Tibial artery (tissue), 4 donors: ENCODE results near the gene ANKRD16.
"Not testable (repeated sequence)": the region's sequence is repeated elsewhere in the genome, so short reads cannot be mapped to it uniquely, and the experiment has no call there.

Experiments
- DNase-seq, 2 donors: peaks; one replicate each; pipeline ENCODE4 v3.0.0-alpha.2; 2019
- H3K27ac ChIP-seq, 2 donors: fragments of 200-600 bp; sonication (generic) in 1 of 2; 1 replicate in 1 of 2; 2 replicates in 1 of 2; pipeline ENCODE4 v1.5.1; 2018 to 2019; ENCODE audit warnings: mild to moderate bottlenecking in 1 of 2
- H3K27me3 ChIP-seq, 2 donors: fragments of 200-600 bp; sonication (generic) in 1 of 2; one replicate each; pipeline versions ENCODE4 v1.5.1 to v1.6.0; 2016 to 2019
- H3K36me3 ChIP-seq, 3 donors: fragments of 200-600 bp; sonication (generic) in 2 of 3; one replicate each; pipeline ENCODE4 v1.5.1; 2016 to 2019; ENCODE audit warnings: mild to moderate bottlenecking in 2 of 3
- H3K4me1 ChIP-seq, 4 donors: fragments of 200-600 bp; sonication (generic) in 2 of 4; 1 replicate in 3 of 4; 2 replicates in 1 of 4; pipeline ENCODE4 v1.5.1; 2016 to 2019
- H3K4me3 ChIP-seq, 2 donors: fragments of 200-600 bp; sonication (generic) in 1 of 2; 1 replicate in 1 of 2; 2 replicates in 1 of 2; pipeline ENCODE4 v1.5.1; 2018 to 2019; ENCODE audit warnings: mild to moderate bottlenecking in 2 of 2
- H3K9me3 ChIP-seq, 3 donors: fragments of 200-600 bp; sonication (generic) in 1 of 3; one replicate each; pipeline ENCODE4 v1.5.1; 2016 to 2019
- CTCF ChIP-seq, 2 experiments: fragments of 200-600 bp in 1 of 2; fragments of 450-650 bp in 1 of 2; IDR thresholded peaks; one replicate each; pipeline ENCODE4 v1.5.1; 2017 to 2019; ENCODE audit warnings: antibody characterized with exemption in 2 of 2, mild to moderate bottlenecking in 1 of 2, moderate library complexity in 1 of 2
- intact Hi-C: fragments of 100-400 bp; cut with DNase I; formaldehyde crosslinking; loops from one replicate; pipeline ENCODE4 v1.15.0; 2023; ENCODE audit warnings: low total_unique reads

ANKRD16 gene

GRCh38 chr10:5855979-5856700 is 33.6 kb downstream of the ANKRD16 start:
- Histone ChIP-seq H3K27ac (no peak overlapping the region), H3K4me3 (no peak overlapping the region), H3K4me1 (no peaks in the 10 kb centered on the region), H3K9me3 (no peaks in the 10 kb centered on the region), H3K36me3 (no peaks in the 10 kb centered on the region), H3K27me3 (no peaks in the 10 kb centered on the region)
- intact Hi-C loops = no loop called here
- TF ChIP-seq CTCF (IDR thresholded peaks at IDR 0.05) = no peak
- DNase-seq = no peak

GRCh38 chr10:5854131-5854475 is 35.6 kb downstream of the ANKRD16 start:
- no peak for TF ChIP-seq CTCF (IDR thresholded peaks at IDR 0.05)
- Histone ChIP-seq H3K9me3 (no peaks in the 10 kb centered on the region), H3K36me3 (no peaks in the 10 kb centered on the region), H3K27me3 (no peaks in the 10 kb centered on the region), H3K4me1 (no peaks in the 10 kb centered on the region), H3K27ac (no peak overlapping the region), H3K4me3 (no peak overlapping the region)
- no peak for DNase-seq
- intact Hi-C loops = no loop called here

- H3K4me1 ChIP-seq, H3K36me3 ChIP-seq, H3K9me3 ChIP-seq, DNase-seq, H3K4me3 ChIP-seq, H3K27me3 ChIP-seq, intact Hi-C loops, H3K27ac ChIP-seq: not testable (repeated sequence)
These were observed 43.0 kb downstream of the ANKRD16 start for GRCh38 chr10:5846667-5847066.

GRCh38 chr10:5844345-5845055 is 45.2 kb downstream of the ANKRD16 start:
- no peak overlapping the region for H3K4me3 ChIP-seq
- no peak for DNase-seq
- peaks cover 0 to under 1% of the 10 kb centered on the region in 2 donors for H3K27me3 ChIP-seq
- no peaks in the 10 kb centered on the region for H3K9me3 ChIP-seq
- no peak for TF ChIP-seq CTCF (IDR thresholded peaks at IDR 0.05)
- no peak overlapping the region for H3K27ac ChIP-seq
- H3K4me1 ChIP-seq = peaks cover 0 to 6% (median 0%) of the 10 kb centered on the region in 4 donors
- intact Hi-C loops = no loop called here
- H3K36me3 ChIP-seq = no peaks in the 10 kb centered on the region

GRCh38 chr10:5843686-5844344 is 45.9 kb downstream of the ANKRD16 start:
- Histone ChIP-seq H3K27ac (no peak overlapping the region), H3K27me3 (peaks cover 0 to 3% of the 10 kb centered on the region in 2 donors), H3K4me1 (peaks cover 0 to 6% (median 0%) of the 10 kb centered on the region in 4 donors), H3K36me3 (no peaks in the 10 kb centered on the region), H3K9me3 (no peaks in the 10 kb centered on the region), H3K4me3 (no peak overlapping the region)
- intact Hi-C loops = no loop called here
- no peak for DNase-seq
- no peak for TF ChIP-seq CTCF (IDR thresholded peaks at IDR 0.05)

GRCh38 chr10:5841965-5842364 is 47.7 kb downstream of the ANKRD16 start:
- no peaks in the 10 kb centered on the region for H3K9me3 ChIP-seq
- H3K36me3 ChIP-seq = no peaks in the 10 kb centered on the region
- peaks cover 0 to 6% (median 0%) of the 10 kb centered on the region in 4 donors for H3K4me1 ChIP-seq
- no peak for TF ChIP-seq CTCF (IDR thresholded peaks at IDR 0.05)
- peaks cover 0 to 3% of the 10 kb centered on the region in 2 donors for H3K27me3 ChIP-seq
- no peak for DNase-seq
- no peak overlapping the region for H3K27ac ChIP-seq
- intact Hi-C loops = no loop called here
- no peak overlapping the region for H3K4me3 ChIP-seq
